ENCODE measurements around the gene DMXL1.
"Not testable (repeated sequence)": the region's sequence is repeated elsewhere in the genome, so short reads cannot be mapped to it uniquely, and the experiment has no call there.

The DMXL1 gene

DNA sequence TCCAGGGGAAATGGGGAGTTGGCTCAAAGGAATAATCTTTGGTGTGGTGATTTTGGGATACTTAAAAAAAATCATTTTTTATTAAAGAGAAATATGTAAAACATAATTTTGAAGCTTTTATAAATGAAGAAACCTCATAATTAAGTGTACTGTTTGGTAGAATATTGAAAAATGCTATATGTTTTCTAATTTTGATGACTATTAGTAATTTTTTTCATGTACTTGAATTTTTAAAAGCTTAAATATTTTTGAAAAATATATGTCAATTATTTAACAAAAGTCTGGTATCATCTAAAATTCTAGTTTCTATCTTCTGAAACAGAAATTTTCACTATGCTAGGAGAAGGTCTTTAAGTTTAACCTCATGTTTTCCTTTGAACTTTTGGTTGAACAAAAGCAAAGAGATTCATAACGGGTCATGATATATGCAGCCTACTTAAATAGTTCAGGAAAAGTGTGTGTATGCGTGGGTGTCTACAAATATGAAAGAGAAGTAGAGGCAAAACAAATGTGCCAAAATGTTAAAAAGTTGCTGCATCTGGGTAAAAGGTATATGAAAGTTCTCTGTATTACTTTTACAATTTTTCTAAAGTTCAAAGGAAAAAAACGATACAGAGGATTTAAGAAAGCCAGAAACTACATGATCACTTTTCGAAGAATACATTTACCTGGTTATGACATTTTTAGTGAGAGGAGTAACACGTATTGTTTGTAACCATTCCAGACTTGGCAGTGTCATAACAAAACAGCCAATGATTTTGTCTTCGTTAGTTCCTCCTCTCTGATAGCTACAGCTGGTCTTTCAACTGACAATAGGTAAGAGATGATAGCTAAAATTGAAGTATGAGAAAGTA, 167.6 kb downstream of the DMXL1 start:
- H3K9me3 Mint-ChIP-seq, result no peaks in the 10 kb centered on the region
- H3K4me3 Mint-ChIP-seq, result peak overlapping the region; percentile 20
- no peaks in the 10 kb centered on the region for H3K27me3 Mint-ChIP-seq
- H3K27ac Mint-ChIP-seq, result peak overlapping the region; percentile 9
- no peak for DNase-seq
- peaks cover 29% of the 10 kb centered on the region for H3K4me1 Mint-ChIP-seq (ENCODE audit: low read depth)
- peaks cover 17% of the 10 kb centered on the region for H3K36me3 Mint-ChIP-seq (ENCODE audit: low read depth)

GRCh38 chr5:119239119-119239417, 168.2 kb downstream of the DMXL1 start:
- peaks cover 20% of the 10 kb centered on the region for H3K36me3 Mint-ChIP-seq (ENCODE audit: low read depth)
- H3K27ac Mint-ChIP-seq, result peak overlapping the region; percentile 9
- peaks cover 31% of the 10 kb centered on the region for H3K4me1 Mint-ChIP-seq (ENCODE audit: low read depth)
- peak overlapping the region; percentile 20 for H3K4me3 Mint-ChIP-seq
- no peaks in the 10 kb centered on the region for H3K27me3 Mint-ChIP-seq
- no peaks in the 10 kb centered on the region for H3K9me3 Mint-ChIP-seq
- DNase-seq, result no peak

- H3K27me3 Mint-ChIP-seq, DNase-seq, H3K4me3 Mint-ChIP-seq, H3K27ac Mint-ChIP-seq, H3K9me3 Mint-ChIP-seq: not testable (repeated sequence)
- Mint-ChIP-seq H3K4me1 (ENCODE audit: low read depth) (peaks cover 28% of the 10 kb centered on the region), H3K36me3 (ENCODE audit: low read depth) (peaks cover 16% of the 10 kb centered on the region)
Observed at GRCh38 chr5:119239826-119240225, 168.9 kb downstream of the DMXL1 start.

GRCh38 chr5:119243888-119244287, 173.0 kb downstream of the DMXL1 start:
- peaks cover 8% of the 10 kb centered on the region for H3K4me1 Mint-ChIP-seq (ENCODE audit: low read depth)

DNA sequence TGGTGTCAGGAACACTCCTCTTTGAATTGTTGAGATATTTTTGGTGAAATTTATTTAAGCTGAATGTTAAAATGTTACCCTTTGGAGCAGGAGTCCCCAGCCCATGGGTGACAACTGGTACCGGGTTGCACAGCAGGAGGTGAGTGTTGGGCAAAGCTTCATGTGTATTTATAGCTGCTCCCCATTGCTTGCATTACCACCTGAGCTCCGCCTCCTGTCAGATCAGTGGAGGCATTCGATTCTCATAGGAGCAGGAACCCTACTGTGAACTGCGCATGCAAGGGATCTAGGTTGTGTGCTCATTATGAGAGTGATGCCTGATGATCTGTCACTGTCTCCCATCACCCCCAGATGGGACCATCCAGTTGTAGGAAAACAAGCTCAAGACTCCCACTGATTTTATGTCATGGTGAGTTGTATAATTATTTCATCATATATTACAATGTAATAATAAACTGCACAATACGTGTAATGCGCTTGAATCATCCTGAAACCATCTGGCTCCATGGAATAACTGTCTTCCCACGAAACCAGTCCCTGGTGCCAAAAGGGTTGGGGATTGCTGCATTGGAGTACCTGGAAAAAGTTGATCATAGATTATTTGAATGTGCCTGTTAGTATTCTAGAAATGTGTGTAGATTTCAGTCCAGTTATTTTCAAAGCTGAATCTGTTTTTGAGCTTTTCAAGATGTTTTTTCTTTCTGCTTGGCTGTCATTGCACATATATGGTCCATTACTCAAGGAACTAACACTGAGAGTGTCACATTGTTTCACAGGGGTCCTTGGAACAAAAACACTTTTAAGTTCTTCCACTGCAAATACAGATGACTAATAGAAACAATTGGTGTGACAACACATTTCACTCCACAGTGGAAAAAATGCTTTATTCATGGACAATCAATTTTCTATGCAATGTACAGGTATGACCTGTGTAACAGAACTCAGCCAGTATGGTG, 180.3 kb downstream of the DMXL1 start:
- H3K9me3 Mint-ChIP-seq, result peaks cover 10% of the 10 kb centered on the region
- H3K36me3 Mint-ChIP-seq (ENCODE audit: low read depth), result peaks cover 36% of the 10 kb centered on the region

More at GRCh38 chr5:119243888-119244287, 173.0 kb downstream of the DMXL1 start:
- DNase-seq, result no peak
- Mint-ChIP-seq H3K27ac (no peak overlapping the region), H3K4me3 (no peak overlapping the region), H3K9me3 (no peaks in the 10 kb centered on the region), H3K27me3 (no peaks in the 10 kb centered on the region), H3K36me3 (ENCODE audit: low read depth) (peaks cover 26% of the 10 kb centered on the region)

GRCh38 chr5:119255571-119256356, 184.9 kb downstream of the DMXL1 start:
- H3K4me1 Mint-ChIP-seq (ENCODE audit: low read depth), result peaks cover 18% of the 10 kb centered on the region
- H3K4me3 Mint-ChIP-seq, result no peak overlapping the region
- peaks cover 40% of the 10 kb centered on the region for H3K9me3 Mint-ChIP-seq
- no peak overlapping the region for H3K27ac Mint-ChIP-seq
- H3K36me3 Mint-ChIP-seq (ENCODE audit: low read depth), result peaks cover 31% of the 10 kb centered on the region
- H3K27me3 Mint-ChIP-seq, result no peaks in the 10 kb centered on the region
- no peak for DNase-seq

More for the DNA sequence above, 180.3 kb downstream of the DMXL1 start:
- peak overlapping the region; percentile 79 for H3K27ac Mint-ChIP-seq
- no peaks in the 10 kb centered on the region for H3K27me3 Mint-ChIP-seq
- no peak for DNase-seq
- no peak overlapping the region for H3K4me3 Mint-ChIP-seq
- H3K4me1 Mint-ChIP-seq (ENCODE audit: low read depth), result peaks cover 19% of the 10 kb centered on the region

DNA sequence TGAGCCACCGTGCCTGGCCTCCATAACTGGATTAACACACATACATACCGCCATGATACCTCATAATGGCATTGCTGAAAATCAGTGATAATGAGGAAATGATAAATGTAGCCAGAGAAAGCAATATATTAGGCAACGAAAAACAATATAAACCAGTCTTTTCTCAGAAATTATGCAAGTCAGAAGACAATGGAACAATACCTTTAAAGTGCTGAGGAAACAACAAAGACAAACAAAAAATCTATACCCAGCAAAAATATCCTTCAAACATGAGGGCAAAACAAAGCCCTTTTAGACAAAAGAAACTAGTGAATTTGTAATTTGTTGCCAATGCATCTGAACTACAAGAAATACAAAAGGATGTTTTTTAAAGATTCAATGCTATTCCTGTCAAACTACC, 186.7 kb downstream of the DMXL1 start:
- Mint-ChIP-seq H3K4me1 (ENCODE audit: low read depth) (peaks cover 6% of the 10 kb centered on the region), H3K4me3 (no peak overlapping the region)

DNA sequence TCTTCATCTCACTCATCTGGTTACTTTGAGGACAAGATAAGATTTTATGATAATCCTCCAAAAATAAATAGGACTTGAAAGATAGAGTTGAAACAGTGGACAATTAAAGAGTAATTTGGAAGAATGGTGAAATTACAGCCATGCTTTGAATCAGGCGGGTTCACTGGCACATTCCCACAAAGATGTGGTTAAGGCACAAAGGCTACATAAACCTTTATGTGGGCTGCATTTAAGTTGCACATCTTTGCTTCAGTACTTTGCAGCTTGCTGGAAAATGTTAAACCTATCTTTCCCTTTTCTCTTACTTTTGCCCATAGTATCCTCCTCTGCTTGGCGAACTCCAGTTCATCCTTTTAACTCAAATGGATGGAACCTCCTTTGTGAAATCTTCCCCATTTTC, 192.8 kb downstream of the DMXL1 start:
- Mint-ChIP-seq H3K4me3 (no peak overlapping the region), H3K36me3 (ENCODE audit: low read depth) (peaks cover 15% of the 10 kb centered on the region), H3K4me1 (ENCODE audit: low read depth) (peaks cover 36% of the 10 kb centered on the region), H3K27me3 (no peaks in the 10 kb centered on the region), H3K27ac (no peak overlapping the region), H3K9me3 (peaks cover 41% of the 10 kb centered on the region)
- DNase-seq, result no peak

More for the DNA sequence above, 186.7 kb downstream of the DMXL1 start:
- H3K9me3 Mint-ChIP-seq, result peaks cover 48% of the 10 kb centered on the region
- H3K36me3 Mint-ChIP-seq (ENCODE audit: low read depth), result peaks cover 23% of the 10 kb centered on the region
- no peak for DNase-seq
- H3K27me3 Mint-ChIP-seq, result no peaks in the 10 kb centered on the region
- no peak overlapping the region for H3K27ac Mint-ChIP-seq

GRCh38 chr5:119264186-119264585, 193.3 kb downstream of the DMXL1 start:
- DNase-seq, result no peak
- Mint-ChIP-seq H3K27me3 (no peaks in the 10 kb centered on the region), H3K4me3 (no peak overlapping the region), H3K9me3 (peaks cover 35% of the 10 kb centered on the region), H3K27ac (no peak overlapping the region), H3K36me3 (ENCODE audit: low read depth) (peaks cover 21% of the 10 kb centered on the region), H3K4me1 (ENCODE audit: low read depth) (peaks cover 36% of the 10 kb centered on the region)

- peak; percentile 83 for DNase-seq
- Mint-ChIP-seq H3K4me1 (ENCODE audit: low read depth) (peaks cover 62% of the 10 kb centered on the region), H3K27ac (peak overlapping the region; percentile 95), H3K27me3 (no peaks in the 10 kb centered on the region), H3K9me3 (peaks cover 16% of the 10 kb centered on the region), H3K36me3 (ENCODE audit: low read depth) (peaks cover 46% of the 10 kb centered on the region), H3K4me3 (peak overlapping the region; percentile 91)
Observed at GRCh38 chr5:119267958-119268386, 197.1 kb downstream of the DMXL1 start.

DNA sequence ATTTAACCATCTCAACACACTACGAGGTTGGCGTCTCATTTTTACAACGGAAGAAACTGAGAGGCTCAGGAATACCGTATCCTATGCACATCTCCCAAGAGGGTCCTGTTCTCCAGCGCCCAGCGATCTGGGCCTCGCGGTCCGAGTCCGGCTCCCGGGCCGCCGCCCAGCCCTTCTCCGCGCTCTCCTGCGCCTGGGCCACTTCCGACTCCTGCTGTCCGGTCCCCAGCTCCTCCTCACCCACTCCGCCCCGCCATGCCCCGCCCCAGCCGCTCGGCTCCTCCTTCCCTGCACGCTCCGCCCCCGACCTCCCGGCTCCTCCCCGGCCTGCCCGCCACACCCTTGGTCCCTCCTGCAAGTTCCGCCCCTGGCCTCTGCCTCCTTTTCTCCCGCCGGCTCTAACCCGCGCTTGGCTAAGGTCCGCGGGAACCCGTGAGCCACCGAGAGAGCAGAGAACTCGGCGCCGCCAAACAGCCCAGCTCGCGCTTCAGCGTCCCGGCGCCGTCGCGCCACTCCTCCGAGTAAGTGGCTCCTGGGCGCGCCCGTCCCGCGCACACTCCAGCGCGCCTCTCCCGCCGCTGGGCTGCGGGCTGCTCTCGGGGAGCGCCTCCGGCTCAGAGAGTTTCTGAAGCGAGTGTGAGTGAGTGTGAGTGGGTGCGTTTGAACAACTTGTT, 197.6 kb downstream of the DMXL1 start:
- Mint-ChIP-seq H3K27me3 (no peaks in the 10 kb centered on the region), H3K4me1 (ENCODE audit: low read depth) (peaks cover 65% of the 10 kb centered on the region), H3K36me3 (ENCODE audit: low read depth) (peaks cover 42% of the 10 kb centered on the region), H3K27ac (peak overlapping the region; percentile 95), H3K9me3 (peaks cover 11% of the 10 kb centered on the region), H3K4me3 (peak overlapping the region; percentile 91)
- DNase-seq, result peak; percentile 100

GRCh38 chr5:119269061-119269944, 198.4 kb downstream of the DMXL1 start:
- DNase-seq, result peak; percentile 72
- peak overlapping the region; percentile 95 for H3K27ac Mint-ChIP-seq
- H3K4me3 Mint-ChIP-seq, result peak overlapping the region; percentile 91
- H3K4me1 Mint-ChIP-seq (ENCODE audit: low read depth), result peaks cover 67% of the 10 kb centered on the region
- peaks cover 8% of the 10 kb centered on the region for H3K9me3 Mint-ChIP-seq
- H3K27me3 Mint-ChIP-seq, result no peaks in the 10 kb centered on the region
- H3K36me3 Mint-ChIP-seq (ENCODE audit: low read depth), result peaks cover 47% of the 10 kb centered on the region

- Mint-ChIP-seq H3K27ac (peak overlapping the region; percentile 95), H3K36me3 (ENCODE audit: low read depth) (peaks cover 55% of the 10 kb centered on the region), H3K27me3 (no peaks in the 10 kb centered on the region), H3K9me3 (peaks cover 8% of the 10 kb centered on the region), H3K4me1 (ENCODE audit: low read depth) (peaks cover 75% of the 10 kb centered on the region), H3K4me3 (peak overlapping the region; percentile 91)
- DNase-seq, result no peak
Observed at GRCh38 chr5:119270121-119270565, 199.3 kb downstream of the DMXL1 start.

Measured in activated T-cell treated with anti-CD3 and anti-CD28 coated beads, Interleukin-2, amount 50 U/mL, for 24 hours (primary cell).